GM12891 (cell line): ENCODE results near the gene CRK.

Experiments
- DNase-seq: peaks from one replicate; pipeline ENCODE4 v3.0.0; 2011; ENCODE audit warnings: low spot score; ENCODE audit not compliant: insufficient read length
- FAIRE-seq: peaks from 2 replicates; lab custom pipeline; 2011; peaks lifted over from hg19 to GRCh38; lab: Jason Lieb, UNC
- PAX5 ChIP-seq: IDR thresholded peaks from 2 replicates; pipeline ENCODE4 v1.6.1; 2011; ENCODE audit warnings: low read length, moderate library complexity, mild to moderate bottlenecking; ENCODE audit not compliant: insufficient read depth, severe bottlenecking
- POLR2A ChIP-seq: IDR thresholded peaks from 2 replicates; pipeline ENCODE4 v1.6.1; 2011; ENCODE audit warnings: low read depth, low read length, control low read depth
- POLR2AphosphoS5 ChIP-seq: IDR thresholded peaks from 2 replicates; pipeline ENCODE4 v1.6.1; 2011; ENCODE audit warnings: low read depth, low read length, control low read depth
- POU2F2 ChIP-seq: IDR thresholded peaks from 2 replicates; pipeline ENCODE4 v1.6.1; 2011; ENCODE audit warnings: low read depth, mild to moderate bottlenecking, control low read depth, low read length, moderate library complexity
- SPI1 ChIP-seq: IDR thresholded peaks from 2 replicates; pipeline ENCODE4 v1.6.1; 2011; ENCODE audit warnings: low read depth, low read length, control low read depth
- TAF1 ChIP-seq: IDR thresholded peaks from 2 replicates; pipeline ENCODE4 v1.6.1; 2011; ENCODE audit warnings: low read depth, low read length, control low read depth

CRK gene

DNA sequence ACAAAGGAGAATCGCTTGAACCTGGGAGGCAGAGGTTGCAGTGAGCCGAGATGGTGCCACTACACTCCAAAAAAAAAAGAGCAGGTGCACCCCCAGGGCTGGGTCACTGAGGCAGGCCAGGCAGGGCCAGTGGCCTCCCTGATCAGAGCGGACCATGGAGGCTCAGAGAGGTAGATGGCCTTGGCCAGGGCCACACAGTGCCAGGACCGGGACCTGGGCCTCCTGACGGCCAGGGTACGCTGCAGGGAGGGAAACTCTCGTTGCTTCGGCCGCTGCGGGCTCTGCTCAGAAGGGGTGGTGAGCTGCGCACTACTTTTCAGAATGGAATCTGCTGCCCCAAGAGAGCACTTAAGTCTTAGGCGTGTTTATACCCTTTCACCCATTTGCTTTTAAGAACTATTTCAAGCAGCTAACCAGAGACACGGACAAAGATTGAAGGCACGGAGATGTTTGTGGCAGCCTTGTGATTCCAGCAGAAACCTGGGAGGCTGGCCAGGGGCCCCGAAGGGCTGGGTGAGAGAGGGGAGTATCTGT is 19.4 kb upstream of the CRK start:
- FAIRE-seq (peak; percentile 43), DNase-seq (no peak)
- TF ChIP-seq TAF1 (no peak), SPI1 (no peak), POLR2A (no peak), POU2F2 (no peak), POLR2AphosphoS5 (no peak), PAX5 (no peak)

DNA sequence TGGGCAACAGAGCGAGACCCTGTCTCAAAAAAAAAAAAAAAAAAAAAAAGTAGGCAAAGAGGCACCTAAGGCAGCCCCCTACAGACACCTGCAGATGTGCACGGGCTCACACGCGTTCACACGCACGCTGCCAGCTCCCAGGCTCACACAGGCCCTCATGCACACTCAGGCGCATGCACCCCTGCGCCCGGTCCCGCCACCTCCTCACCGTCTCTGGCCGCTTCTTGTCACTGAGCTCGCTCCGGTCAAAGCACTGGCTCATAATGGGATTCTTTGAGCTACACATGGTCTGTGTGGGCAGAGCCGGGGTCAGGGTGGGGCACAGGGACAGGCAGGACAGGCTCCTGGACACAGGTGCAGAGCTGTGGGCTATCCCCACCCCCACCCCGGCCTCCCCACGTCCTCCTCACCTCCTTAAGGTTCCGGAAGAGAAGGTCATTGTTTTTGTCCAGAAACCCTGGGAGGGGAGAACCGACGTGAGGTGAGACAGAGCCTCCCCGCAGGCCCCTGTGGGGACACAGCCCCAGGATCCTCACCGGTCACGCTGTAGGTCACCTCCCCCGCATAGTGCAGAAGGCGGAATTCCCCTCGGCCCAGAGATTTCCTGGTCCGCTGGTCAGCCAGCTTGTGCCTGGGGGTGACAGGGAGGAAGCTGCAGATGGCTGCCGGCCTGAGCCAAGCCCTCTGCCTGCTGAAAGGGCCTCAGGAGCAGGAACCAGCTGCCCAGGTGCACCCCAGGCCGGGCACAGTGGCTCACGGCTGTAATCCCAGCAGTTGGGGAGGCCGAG is 18.6 kb upstream of the CRK start:
- FAIRE-seq: peak; percentile 93
- TF ChIP-seq TAF1: no peak
- TF ChIP-seq POLR2A: peak; percentile 67
- TF ChIP-seq PAX5: peak; percentile 44
- peak; percentile 48 for TF ChIP-seq SPI1
- TF ChIP-seq POU2F2: no peak
- TF ChIP-seq POLR2AphosphoS5: peak; percentile 76
- DNase-seq: peak; percentile 79

DNA sequence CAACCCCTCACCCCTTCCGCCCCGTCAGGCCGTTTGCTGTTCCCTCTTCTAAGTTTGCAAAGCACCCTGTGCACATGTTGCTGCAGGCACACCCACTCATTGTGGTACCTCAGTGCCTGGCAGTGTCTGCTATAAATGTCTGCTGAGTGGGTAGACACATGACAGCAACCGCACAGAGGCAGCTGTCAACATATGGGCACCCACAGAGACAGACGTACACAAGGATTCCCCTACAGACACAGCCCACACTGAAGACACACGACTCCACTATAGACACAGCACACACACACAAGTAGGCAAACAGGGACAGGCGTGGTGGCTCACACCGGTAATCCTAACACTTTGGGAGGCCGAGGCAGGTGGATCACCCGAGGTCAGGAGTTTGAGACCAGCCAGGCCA is 17.8 kb upstream of the CRK start:
- peak; percentile 98 for FAIRE-seq
- DNase-seq: no peak

DNA sequence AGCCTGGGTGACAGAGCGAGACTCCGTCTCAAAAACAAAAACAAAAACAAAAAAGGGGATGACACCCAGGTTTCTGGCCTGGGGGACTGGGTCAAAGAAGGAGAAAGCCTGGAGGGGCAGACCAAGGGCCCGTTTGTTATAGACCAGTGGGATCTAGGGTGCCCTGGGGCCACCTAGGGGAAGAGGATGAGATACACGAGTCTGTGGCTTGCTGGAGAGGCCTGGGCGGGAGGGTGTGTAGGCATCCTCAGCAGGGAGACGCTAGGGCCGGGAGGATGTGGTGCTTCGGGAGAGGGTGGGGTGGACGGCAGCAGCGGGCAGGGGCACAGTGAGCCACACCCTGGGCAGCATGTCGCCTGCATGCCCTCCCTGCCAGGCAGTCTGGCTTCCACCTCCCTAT is 17.1 kb upstream of the CRK start:
- no peak for FAIRE-seq
- DNase-seq: no peak
- TF ChIP-seq PAX5: no peak
- TF ChIP-seq SPI1: no peak
- no peak for TF ChIP-seq POU2F2
- no peak for TF ChIP-seq POLR2A
- no peak; the same call in 1 of the 2 replicates for TF ChIP-seq POLR2AphosphoS5
- TF ChIP-seq TAF1: no peak

More for the DNA sequence above, 17.8 kb upstream of the CRK start:
- TF ChIP-seq TAF1 (no peak), SPI1 (no peak), PAX5 (no peak), POU2F2 (no peak), POLR2AphosphoS5 (no peak), POLR2A (no peak)

DNA sequence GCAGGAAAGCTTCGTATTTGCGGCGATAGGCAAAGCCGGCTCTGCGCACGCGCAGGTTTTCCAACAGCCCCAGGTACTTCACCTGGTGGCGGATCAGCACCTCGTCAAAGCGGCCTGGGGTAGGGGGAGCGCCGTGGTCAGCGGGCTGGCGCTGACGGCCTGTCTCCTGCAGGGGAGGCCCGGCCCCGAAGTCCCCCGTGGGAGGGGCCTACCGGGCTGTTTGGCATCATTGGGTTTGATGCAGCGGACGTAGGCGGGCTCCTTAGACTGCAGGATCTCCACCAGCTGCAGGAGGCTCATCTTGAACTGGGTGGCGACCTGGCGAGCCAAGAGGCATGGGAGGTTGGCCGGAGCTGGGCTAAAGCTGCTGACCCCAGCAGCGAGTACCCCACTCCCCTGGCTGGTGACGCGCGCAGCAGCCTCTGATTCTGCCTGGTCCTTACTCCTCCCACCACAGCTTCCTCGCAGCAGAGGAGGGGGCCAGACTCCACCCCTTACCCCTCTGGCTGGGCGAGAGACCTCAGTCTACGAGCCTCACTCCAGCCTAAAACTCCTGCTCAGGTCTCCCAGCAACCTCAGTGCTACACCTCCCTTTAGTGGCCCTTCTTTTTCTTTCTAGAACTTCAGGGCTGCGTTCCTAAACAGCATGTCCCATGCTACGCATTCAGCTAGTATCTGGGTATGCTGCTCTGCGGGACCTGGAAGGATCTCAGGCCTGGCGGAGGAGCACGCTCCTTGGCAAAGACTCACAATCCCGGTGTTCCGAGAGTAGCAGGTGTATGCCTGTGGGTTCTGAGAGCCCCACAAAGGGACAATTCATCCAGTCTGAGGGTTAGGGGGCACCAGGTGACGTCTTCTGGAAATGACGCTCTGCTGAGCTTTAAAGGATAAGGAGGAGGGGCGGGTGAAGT is 16.1 kb upstream of the CRK start:
- DNase-seq (no peak), FAIRE-seq (no peak)
- TF ChIP-seq POLR2A: no peak
- TF ChIP-seq PAX5: no peak
- TF ChIP-seq POLR2AphosphoS5: no peak
- TF ChIP-seq TAF1: no peak
- TF ChIP-seq SPI1: no peak
- TF ChIP-seq POU2F2: no peak

DNA sequence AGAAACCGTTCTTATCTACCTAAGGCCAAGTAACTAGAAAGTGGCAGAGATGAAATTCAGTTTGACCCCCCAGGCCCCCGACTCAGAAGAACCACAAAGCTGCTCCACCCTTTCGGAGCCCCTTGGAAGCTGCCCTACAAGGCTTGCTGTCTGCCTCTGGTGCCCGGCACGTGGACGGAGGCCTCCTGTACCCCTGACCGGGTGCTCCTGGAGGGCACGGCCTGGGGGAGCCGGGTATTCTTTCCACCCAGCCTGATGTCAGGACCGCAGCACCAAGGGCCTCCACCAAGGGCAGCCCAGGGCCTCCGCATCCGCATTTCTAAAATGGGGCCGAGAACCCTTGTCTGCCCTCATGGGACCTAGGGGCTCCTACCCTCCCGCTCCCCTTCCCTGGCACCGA is 15.5 kb upstream of the CRK start:
- DNase-seq (no peak), FAIRE-seq (no peak)
- TF ChIP-seq POU2F2 (no peak), POLR2AphosphoS5 (no peak), SPI1 (no peak), POLR2A (no peak)

DNA sequence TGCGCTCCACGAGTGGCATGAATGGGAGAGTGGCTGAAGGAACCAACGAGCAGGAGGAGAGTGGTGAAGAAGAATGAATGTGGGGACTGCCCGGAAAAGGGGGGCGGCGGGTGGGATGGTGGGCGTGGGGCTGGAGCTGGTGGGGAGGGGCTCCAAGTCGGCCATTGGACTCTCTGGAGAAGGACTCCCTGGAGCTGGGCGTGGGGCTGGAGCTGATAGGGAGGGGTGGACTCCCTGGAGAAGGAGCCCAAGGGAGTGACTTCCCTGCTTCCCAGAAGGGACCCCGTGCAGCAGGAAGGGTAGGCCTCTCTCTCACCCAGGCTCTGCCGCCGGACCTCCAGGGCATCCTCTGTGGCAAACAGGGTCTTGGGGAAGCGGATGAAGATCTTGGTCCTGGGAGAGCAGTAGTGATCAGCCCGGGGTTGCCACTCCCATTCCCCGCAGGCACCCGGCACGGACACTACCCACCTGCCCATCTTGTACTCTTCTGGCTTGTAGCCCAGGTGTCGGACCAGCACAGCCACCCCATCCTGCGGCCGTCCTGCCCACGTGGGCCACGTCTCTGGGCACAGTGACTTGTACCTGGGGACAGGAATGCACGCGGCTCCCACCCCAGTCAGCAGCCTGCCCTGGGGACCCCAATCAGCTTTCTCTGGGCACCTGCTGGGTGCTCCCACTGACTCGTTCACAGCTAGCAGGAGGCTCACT is 14.9 kb upstream of the CRK start:
- FAIRE-seq: no peak
- no peak for TF ChIP-seq SPI1
- TF ChIP-seq POLR2AphosphoS5: no peak
- TF ChIP-seq TAF1: no peak
- TF ChIP-seq POU2F2: no peak
- TF ChIP-seq POLR2A: no peak
- no peak for TF ChIP-seq PAX5
- DNase-seq: no peak

DNA sequence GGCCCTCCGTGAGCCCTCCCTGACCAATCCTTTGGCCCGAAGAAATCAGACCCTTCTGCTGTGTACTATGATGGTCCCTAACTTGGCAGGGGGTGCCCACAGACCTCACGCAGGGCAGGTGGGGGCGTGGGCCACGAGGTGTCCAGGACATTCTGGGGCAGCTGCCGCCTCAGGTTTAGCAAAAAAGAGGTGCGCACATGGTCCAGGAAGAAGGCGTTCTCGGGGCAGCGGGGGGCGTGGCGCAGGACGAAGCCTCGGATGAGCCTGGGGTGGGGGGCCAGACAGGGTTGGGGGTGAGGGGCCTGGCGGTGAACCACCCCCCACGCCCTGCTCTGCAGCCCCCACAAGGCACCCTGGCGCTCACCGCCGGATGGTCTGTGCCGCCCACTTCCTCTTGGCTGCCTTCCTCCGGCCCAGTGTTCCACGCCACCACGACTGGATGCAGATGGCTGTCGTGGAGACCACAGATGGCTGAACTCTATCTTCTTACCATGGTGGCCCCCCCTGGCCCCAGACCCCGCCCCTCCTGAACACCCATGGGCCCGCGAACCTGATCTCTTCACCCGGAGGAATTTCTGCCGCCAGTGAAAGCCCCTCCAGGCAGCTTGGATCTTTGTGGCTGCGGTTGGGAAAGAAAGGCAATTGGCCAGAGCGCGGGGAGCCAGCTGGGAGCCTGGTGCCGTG is 14.2 kb upstream of the CRK start:
- DNase-seq (no peak), FAIRE-seq (no peak)
- TF ChIP-seq POLR2AphosphoS5 (no peak), TAF1 (no peak), POLR2A (no peak), PAX5 (no peak), POU2F2 (no peak), SPI1 (no peak)
